Measurements from ENCODE around the gene DBP. TPM values are rescaled to one million over a fixed set of nuclear protein-coding genes. Genes with fewer than 3 reads are reported as not detected.

The DBP gene
- total and polyA plus RNA-seq, 10 of the 15 experiments (the other 5 are each of a cell fraction or from before 2014, with no cell fraction given), result 2.0 to 10.6 (median 6.9) TPM

GRCh38 chr19:48627201-48627864, 9.8 kb downstream of the DBP start:
- 96% methylated on average over 6 of the region's 6 CpGs for WGBS (ENCODE audit: insufficient coverage, insufficient replicate concordance, low lambda C conversion rate, missing lambda C conversion rate)
- H3K27ac ChIP-seq (ENCODE audit: control insufficient read depth, insufficient read depth), result no peak overlapping the region
- H3K4me3 ChIP-seq, result no peak overlapping the region
- intact Hi-C loops (cut with micrococcal nuclease; ENCODE audit: unreplicated experiment) (no loop called here), in situ Hi-C loops (cut with MboI) (loop anchor here (25.0 kb wide), 1 partner anchor 1260 kb away; the partner anchor contains the start of genes AKT1S1, IL4I1 and TBC1D17)
- H3K9ac ChIP-seq (ENCODE audit: control insufficient read depth, insufficient read depth, low read length), result no peak overlapping the region
- H3K4me2 ChIP-seq (ENCODE audit: control insufficient read depth, insufficient read depth), result no peak overlapping the region
- H4K20me1 ChIP-seq (ENCODE audit: control insufficient read depth, insufficient read depth), result no peaks in the 10 kb centered on the region
- H3K9me3 ChIP-seq (replicated peaks; ENCODE audit: control insufficient read depth, insufficient read depth, low read length), result no peaks in the 10 kb centered on the region
- peaks cover 6 to 8% of the 10 kb centered on the region in 2 experiments; a peak in 3 of 4 replicates for H3K36me3 ChIP-seq (ENCODE audit: control insufficient read depth in 2 of 2, insufficient read depth in 2 of 2, low read length in 1 of 2)
- ChIA-PET CTCF (no interaction called here), SMC1A (ENCODE audit: uncharacterized antibody, unreplicated experiment) (no interaction called here), POLR2A (interaction anchor here (0.8 to 1.0 kb wide), 2 partner anchors 10 to 246 kb away, joined by 3 read pairs; partner anchors contain the start of gene DBP), RAD21 (ENCODE audit: unreplicated experiment) (interaction anchor here (0.6 to 1.6 kb wide), 2 partner anchors 8 to 40 kb away, joined by 3 to 6 read pairs; partner anchors contain the start of genes RPL18 and SPHK2)
- H3K27me3 ChIP-seq (replicated peaks in 1 of 2; ENCODE audit: control insufficient read depth in 2 of 2, insufficient read depth in 2 of 2, low read length in 1 of 2), result no peaks in the 10 kb centered on the region
- no TSS peak for BruUV-seq (replicated peaks)
- ATAC-seq, result no peak
- no peak overlapping the region for H2AFZ ChIP-seq (ENCODE audit: control insufficient read depth, low read depth, low read length)
- peaks cover 12% of the 10 kb centered on the region for H3K4me1 ChIP-seq (ENCODE audit: control insufficient read depth, insufficient read depth, low read length)
- no peak for DNase-seq (ENCODE audit: low read depth, low spot score)
- peaks cover 14% of the 10 kb centered on the region for H3K79me2 ChIP-seq (ENCODE audit: control insufficient read depth, insufficient read depth, low read length)
- no peak for FAIRE-seq
- TF ChIP-seq EP300 (IDR thresholded peaks at IDR 0.05; ENCODE audit: borderline replicate concordance in 1 of 2, control insufficient read depth in 1 of 2, low read depth in 2 of 2, low read length in 2 of 2), result no peak
- no peak for TF ChIP-seq E4F1 (IDR thresholded peaks at IDR 0.05; ENCODE audit: borderline replicate concordance, partially characterized antibody)
- no peak for TF ChIP-seq ZNF217 (IDR thresholded peaks at IDR 0.05)
- no peak for TF ChIP-seq PKNOX1 (IDR thresholded peaks at IDR 0.05)
- no peak for TF ChIP-seq KDM1A (IDR thresholded peaks at IDR 0.05; ENCODE audit: borderline replicate concordance)
- 0 out of 2 replicates have a peak, but pooled peaks have one; percentile 41 for TF ChIP-seq ZNF687 (IDR thresholded peaks at IDR 0.05)
- TF ChIP-seq BHLHE40 (IDR thresholded peaks at IDR 0.05; ENCODE audit: borderline replicate concordance in 1 of 2, low read depth in 2 of 2, low read length in 1 of 2), result 0 out of 4 replicates have a peak, but pooled peaks of 1 of the 2 experiments have one; percentile 31
- TF ChIP-seq NR2C1 (IDR thresholded peaks at IDR 0.05), result peak; percentile 55; the same call in 1 of the 2 replicates
- peak; percentile 71 for TF ChIP-seq MTA2 (IDR thresholded peaks at IDR 0.05; ENCODE audit: low read depth)
- no peak for TF ChIP-seq NFIC (IDR thresholded peaks at IDR 0.05; ENCODE audit: low read depth, low read length)
- TF ChIP-seq RUNX3 (IDR thresholded peaks at IDR 0.05; ENCODE audit: low read length), result no peak
- TF ChIP-seq ELK1 (IDR thresholded peaks at IDR 0.05; ENCODE audit: low read depth, low read length), result no peak
- TF ChIP-seq DPF2 (IDR thresholded peaks at IDR 0.05), result peak; percentile 88; the same call in 1 of the 2 replicates
